HL-60/S4 (cell line): Measurements from ENCODE around the gene PSMB4.
"Not testable (repeated sequence)": the region's sequence is repeated elsewhere in the genome, so short reads cannot be mapped to it uniquely, and the experiment has no call there.

Experiments used
- in situ Hi-C: fragments of 300-500 bp; cut with MboI; formaldehyde crosslinking; loops from 2 replicates; pipeline ENCODE4 v1.14.3; 2022; ENCODE audit warnings: low sequenced_read_pairs

PSMB4 gene

DNA sequence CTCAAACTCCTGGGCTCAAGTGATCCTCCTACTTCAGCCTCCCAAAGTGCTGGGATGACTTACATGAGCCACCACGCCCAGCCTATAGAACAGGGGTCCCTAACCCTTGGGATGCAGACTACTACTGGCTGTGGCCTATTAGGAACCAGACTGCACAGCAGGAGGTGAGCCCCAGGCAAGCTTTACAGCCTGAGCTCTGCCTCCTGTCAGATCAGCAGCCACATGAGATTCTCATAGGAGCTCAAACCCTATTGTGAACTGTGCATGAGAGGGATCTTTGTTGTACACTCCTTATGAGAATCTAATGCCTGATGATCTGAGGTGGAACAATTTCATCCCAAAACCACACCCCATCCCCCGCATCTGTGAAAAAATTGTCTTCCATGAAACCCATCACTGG is 13.4 kb upstream of the PSMB4 start:
- in situ Hi-C loops, result no loop called here

DNA sequence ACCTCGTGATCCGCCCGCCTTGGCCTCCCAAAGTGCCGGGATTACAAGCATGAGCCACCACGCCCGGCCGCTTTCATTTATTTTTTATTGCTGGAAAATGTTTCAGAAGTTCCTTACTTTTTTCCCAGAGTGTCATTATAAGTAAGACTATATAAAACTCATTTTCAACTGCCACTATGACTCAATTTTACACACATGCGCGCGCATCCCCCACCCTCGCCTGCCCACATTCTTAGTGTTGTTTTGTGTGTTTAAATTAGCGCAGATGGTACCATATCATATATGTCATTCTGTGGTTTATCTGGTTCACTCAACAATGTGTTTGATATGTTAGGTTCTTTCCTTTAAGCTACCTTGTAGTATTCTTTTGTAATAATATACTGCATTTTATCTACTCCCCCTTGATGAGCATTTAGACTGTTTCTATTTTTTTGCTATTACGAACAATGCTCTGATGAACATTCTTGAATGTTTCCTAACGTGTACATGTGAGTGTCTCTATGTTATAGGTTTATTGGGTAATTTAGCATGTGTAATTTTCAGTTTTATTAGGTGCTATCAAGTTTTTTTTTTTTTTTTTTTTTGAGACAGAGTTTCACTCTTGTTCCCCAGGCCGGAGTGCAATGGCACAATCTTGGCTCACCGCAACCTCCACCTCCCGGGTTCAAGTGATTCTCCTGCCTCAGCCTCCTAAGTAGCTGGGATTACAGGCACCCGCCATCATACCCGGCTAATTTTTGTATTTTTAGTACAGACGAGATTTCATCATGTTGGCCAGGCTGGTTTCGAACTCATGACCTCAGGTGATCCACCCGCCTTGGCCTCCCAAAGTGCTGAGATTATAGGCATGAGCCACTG is 8.9 kb upstream of the PSMB4 start:
- in situ Hi-C loops, result not testable (repeated sequence)

DNA sequence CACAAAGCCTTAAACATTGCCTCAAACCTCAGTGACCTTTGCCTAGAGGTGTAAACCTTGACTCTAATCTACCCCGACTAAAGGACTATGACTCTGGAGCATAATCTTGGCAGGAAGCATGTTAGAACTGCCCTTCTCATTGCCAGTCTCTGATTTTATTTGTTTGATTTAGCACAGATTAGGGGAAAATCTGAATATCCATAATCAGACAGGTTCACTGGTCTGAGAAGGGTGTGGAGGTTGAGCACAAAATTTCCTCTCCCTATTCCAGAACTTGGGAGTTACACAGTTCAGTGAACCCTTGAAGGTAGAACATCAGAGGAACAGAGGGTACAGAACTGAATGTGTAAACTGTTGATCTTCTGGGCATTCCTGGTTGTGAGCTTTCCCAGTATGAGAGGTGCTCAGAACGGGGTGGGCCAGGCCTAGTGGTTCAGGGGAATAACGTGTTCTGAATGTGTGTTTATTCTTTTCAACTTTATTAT is 8.3 kb upstream of the PSMB4 start:
- in situ Hi-C loops, result no loop called here

DNA sequence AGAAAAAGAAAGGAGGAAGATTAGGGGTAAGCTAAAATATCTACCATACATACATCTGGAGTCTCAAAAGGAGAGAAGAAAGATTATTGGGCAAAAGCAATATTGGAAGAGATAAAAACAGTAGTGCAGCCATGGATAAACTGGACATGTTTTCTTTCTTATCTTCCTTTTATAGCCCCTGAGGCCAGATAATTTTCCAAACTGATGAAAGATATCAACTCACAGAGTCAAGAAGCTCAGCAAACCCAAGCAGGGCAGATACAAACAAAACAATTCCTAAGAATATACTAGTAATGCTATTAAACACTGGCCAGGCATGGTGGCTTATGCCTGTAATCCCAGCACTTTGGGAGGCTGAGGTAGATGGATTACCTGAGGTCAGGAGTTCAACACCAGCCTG is 5.8 kb upstream of the PSMB4 start:
- in situ Hi-C loops, result no loop called here

DNA sequence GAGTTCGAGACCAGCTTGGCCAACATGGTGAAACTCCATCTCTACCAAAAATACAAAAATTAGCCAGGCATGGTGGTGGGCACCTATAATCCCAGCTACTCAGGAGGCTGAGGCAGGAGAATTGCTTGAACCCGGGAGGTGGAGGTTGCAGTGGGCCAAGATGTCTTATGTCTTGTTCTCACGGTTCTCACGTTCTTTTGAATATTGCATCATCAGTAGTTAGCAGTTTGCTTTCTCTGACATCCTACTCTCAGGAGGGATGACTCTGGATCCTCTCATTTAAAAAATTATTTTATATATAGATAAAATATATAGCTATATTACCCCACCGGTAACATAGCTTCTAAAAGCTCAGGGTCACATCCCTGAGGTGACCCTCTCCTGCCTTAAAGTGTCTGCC is 3.1 kb upstream of the PSMB4 start:
- in situ Hi-C loops, result not testable (repeated sequence)

DNA sequence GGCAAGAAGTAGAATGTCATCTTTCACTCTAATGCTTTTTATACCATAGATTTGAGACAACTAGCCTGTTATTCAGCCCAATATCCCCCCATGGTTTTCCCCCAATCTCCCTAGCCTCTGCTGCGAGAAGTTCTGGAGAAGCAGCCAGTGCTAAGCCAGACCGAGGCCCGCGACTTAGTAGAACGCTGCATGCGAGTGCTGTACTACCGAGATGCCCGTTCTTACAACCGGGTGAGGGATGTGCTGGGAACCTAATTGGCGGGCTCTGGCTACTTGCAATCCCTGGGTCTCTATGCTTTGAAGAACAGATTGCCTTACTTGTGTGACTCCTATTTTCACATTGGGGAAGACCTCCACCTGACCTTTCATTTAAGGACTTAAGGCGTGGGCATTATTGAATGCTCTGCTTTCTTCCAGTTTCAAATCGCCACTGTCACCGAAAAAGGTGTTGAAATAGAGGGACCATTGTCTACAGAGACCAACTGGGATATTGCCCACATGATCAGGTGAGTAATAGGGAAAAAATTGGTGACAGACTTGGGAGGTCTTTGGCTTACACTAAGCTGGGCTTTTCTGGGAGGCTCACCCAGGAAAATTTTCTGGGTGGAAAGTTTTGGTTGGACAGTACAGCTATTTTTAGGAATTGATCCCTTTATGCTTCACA is 1.9 kb downstream of the PSMB4 start:
- in situ Hi-C loops, result no loop called here

DNA sequence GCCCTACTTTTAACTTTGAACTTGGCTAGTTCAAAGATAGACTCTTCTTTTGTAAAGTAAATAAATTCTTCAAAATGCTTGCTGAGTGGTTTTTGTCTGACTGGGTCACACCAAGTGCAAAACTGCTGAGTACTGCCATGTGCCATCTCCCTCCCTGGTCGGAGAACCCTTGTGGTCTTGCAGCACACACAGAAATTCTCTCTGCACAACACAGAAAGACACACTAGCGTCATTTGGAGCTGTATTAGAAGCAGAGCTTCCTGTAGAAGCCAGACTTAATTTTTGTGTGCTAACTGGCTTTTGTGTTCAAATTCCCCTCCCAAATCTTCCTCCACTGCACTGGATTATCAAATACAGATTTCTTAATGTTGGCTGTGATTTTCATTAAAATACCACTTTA is 2.5 kb downstream of the PSMB4 start:
- in situ Hi-C loops, result no loop called here

DNA sequence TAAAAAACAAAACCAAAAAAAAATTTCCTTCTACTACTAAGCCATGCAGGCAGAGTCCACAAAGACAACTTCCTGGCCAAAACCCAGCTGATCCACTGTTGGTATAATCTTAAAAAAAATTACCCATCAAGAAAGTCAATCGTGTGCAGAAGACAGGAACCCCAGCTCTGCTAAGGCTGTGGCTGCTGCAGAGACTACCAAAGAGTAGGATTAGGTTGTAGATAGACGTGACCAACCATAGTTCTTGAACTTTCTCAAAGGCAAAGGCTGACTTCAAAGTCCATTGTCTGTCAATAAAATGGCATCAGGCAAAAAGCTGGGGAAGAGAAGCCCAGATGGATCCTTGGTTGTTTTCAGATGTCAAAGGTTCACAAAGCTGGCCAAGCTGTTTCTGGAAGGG is 3.4 kb downstream of the PSMB4 start:
- in situ Hi-C loops, result no loop called here

DNA sequence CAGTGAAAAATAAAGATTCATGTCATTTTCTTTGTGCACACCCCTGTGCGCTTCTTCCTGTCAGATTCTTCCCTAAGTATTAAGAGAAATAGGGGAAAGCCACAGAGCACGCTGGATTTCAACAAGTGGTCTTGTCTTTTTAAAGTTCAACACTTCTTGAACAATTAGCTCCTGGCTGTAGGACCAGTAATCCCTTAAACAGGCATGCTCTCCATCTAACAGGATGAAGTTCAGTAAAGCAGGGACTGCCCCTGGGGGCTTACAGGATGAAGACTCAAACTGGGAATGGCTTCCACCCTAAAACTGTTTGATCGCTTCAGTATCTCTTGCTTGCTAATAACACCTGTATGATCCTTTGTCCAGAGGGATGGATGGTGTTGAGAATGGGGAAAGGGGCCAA is 4.2 kb downstream of the PSMB4 start:
- in situ Hi-C loops, result no loop called here

DNA sequence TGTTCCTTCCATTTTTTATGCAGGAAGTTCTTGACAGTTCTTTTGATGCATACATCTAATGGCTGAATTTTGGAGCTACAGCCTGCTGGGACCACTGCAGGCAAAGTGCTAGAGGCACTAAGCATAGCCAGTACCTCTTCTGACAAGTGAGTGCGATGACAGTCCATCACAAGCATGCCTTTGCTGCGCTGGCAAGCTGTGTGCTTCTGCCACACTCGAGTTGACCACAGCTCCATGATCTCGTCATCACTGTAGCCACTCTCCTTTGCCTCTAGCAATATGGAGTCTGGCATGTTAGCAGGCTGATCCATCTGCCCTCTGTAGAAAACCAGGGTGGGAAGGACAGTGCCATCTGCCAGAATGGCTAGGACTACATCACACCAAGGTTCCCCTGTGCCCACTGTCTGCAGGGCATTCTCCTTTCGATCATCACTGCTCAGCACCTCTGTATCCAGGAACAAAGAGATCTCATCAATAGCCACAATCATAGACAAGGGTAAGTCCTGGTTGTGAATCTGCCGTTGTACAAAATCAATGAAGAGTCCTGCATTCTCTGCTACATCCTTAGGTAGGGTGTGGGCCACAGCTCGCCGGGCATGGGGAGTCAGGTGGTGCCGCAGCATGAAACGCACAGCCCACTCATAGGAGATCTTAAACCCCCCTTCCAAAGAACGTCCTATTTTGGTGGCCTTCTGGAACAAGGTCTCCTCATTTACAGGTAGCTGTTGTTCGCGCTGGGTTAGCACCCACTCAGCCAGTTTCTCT is 6.0 kb downstream of the PSMB4 start:
- in situ Hi-C loops, result no loop called here

DNA sequence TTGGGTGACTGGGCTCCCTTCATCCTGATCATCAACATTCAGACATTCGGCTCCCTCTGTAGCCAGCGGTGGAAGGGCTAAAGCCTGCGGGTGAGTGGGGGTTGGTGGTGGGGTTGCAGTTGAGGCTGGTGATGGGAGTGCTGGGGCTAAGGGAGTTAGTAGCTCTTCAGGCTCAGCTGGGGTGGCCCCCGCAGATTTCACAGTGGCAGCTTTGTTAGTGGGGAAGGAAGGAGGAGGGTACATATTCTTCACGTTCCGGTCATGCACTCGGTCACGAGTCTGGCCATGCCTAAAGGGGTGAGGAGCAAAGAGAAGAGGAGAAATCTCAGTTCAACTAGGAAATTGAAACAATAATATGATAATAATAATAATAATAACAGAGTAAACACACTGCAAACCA is 6.8 kb downstream of the PSMB4 start:
- in situ Hi-C loops, result no loop called here

DNA sequence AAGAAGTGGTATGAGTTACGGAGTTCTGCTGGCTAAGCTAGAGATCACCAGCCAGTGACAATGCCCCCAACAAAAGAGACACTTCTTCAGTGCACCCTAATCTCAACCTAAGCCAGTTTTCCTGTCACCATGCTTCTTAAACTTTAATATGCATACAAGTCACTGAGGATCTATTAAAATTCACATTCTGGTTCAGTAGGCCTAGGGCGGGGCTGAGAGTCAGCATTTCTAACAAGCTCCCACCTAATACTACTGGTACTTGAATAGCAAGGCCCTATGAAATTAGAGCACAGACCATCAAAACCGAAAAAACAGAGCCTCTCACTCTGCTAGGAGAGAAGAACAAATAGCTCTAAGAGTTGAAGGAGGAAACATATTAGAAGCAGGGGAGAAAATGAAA is 7.9 kb downstream of the PSMB4 start:
- in situ Hi-C loops, result no loop called here

DNA sequence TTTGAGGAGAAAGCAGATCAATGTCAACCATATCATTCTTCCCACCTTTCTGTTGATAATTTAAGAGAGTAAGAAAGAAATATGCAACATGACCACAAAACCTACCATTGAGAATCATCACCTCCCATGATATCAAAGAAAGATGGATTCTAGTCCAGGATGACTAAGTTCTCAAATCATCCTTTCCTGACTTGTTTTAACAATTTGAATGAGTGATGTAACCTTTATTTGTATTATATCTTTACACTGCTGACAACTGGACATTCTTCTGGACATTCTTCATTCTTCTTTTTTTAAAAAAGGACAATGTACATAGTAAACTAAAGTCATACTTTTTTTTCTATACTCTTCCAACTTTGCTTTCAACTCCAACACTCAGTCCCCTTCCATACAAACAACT is 9.5 kb downstream of the PSMB4 start:
- in situ Hi-C loops, result no loop called here

DNA sequence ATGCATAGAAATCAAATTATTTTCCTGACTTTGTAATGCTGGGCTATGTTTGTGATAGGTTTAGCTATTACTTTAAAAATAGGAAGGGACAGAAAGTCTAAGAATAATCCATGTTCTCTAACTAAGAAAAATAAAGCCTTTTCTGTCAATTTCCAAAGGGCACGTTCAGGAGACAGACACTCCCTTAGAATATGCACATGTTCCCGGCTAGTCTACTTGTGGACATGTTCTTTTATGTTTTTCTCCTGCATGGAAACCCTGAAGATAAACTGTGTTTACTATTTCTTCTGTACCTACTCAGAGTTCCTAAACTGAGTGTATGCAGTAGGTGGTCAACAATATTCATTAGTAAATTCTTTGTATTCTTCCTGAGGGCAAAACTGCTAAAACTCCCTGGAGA is 12.5 kb downstream of the PSMB4 start:
- in situ Hi-C loops, result no loop called here

DNA sequence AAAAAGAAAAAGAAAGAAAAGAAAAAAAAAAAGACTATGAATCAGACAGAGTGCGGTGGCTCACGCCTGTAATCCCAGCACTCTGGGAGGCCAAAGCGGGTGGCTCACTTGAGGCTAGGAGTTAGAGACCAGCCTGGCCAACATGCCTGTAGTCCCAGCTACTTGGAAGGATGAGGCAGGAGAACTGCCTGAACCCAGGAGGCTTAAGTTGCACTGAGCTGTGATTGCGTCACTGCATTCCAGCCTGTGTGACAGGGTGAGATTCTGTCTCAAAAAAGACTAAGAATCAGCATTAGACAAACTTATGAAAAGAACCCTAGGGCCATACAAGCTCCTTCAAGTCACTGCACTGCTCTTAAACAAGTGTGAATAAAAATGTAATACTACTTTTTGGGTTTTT is 16.9 kb downstream of the PSMB4 start:
- in situ Hi-C loops, result no loop called here

DNA sequence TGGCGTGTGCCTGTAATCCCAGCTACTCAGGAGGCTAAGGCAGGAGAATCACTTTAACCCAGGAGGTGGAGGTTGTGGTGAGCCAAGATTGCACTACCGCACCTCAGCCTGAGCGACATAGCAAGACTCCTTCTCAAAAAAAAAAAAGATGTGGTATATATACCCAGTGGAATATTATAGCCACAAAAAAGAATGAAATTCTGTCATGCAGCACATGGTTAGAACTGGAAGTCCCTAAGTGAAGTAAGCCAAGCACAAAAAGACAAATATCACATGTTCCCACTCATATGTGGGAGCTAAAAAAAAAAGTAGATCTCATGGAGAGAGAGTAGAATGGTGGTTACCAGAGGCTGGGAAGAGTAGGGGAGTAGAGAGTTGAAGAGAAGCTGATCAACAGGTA is 18.7 kb downstream of the PSMB4 start:
- in situ Hi-C loops, result no loop called here

DNA sequence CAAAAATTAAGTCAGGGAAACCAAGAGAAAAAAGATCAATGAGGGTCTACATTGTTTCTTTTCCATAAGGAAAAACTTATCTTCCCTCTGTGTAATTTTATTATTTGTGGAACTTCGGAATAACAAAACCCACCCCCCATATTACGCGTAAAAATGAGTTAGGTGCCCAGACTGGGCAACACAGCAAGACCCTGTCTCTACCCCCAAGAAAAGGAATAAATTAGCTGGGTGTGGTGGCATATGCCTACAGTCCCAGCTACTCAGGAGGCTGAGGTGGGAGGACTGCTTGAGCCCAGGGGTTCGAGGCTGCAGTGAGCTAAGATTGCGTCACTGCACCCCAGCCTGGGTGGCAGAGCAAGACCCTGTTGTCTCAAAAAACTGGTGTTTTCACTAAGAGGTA is 20.4 kb downstream of the PSMB4 start:
- in situ Hi-C loops, result no loop called here

DNA sequence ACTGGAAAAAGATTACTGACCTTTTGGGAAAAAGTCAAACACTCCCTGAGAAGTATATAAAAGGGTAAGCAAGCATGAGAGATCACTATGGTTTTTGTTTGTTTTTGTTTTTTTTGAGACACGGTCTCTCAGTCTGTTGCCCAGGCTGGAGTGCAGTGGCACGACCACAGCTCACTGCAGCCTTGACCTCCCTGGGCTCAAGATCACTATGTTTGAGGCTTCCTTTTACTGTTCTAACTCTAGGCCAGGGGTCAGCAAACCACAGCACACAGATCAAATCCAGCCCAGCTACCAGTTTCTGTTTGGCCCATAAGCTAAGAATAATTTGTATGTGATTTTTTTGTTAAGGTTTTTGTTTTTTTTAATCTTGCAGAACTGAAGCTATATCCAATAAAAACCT is 25.7 kb downstream of the PSMB4 start:
- in situ Hi-C loops, result loop anchor here (25.0 kb wide), 1 partner anchor 312 kb away; no protein-coding TSS in a partner anchor

DNA sequence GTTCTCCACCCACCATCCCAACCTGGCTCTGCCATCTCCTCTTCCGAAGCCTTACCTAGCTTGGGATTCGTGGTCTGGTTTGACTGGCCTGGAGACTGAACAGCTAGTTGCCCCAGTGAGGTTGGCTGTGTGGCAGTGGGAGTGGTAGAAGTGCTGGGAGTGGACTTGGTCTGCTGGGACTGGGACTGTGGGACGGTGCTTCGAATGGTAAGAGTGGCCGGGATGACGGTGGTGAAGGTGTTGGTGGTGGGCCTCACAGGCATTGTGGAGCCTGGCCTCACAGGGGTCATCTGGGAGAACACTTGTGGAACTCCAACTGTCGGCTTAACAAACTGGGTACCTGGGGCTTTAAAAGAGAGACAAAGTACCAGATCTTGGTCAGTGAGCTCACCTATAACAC is 28.7 kb downstream of the PSMB4 start:
- in situ Hi-C loops, result loop anchor here (25.0 kb wide), 1 partner anchor 309 kb away; no protein-coding TSS in a partner anchor

DNA sequence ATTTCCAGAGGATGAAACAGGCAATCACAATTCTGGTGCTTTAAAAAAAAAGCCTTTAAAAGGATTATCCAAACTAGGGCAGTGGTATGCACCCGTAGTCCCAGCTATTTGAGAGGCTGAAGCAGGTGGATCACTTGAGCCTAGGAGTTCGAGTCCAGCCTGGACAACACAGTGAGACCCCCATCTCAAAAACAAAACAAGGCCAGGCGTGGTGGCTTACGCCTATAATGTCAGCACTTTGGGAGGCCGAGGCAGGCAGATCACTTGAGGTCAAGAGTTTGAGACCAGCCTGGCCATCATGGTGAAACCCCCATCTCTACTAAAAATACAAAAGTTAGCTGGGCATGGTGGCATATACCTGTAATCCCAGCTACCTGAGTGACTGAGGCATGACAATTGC is 34.5 kb downstream of the PSMB4 start:
- in situ Hi-C loops, result loop anchor here (25.0 kb wide), 1 partner anchor 303 kb away; no protein-coding TSS in a partner anchor

DNA sequence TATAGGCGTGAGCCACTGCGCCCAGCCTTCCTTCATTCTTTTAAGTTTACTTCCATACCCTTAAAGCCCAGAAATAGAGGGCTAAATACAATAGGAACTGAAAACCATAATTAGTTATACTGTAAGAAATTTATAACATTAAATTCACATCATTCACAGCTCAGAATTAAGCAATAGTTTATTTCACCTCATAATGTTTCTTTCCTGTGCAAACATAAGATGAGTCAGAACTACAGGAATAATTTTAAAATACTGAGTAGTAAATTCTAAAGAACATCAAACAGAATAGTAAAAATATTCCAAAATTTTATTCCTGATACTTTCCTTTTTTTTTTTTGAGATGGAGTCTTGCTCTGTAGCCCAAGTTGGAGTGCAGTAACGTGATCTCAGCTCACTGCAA is 35.8 kb downstream of the PSMB4 start:
- in situ Hi-C loops, result loop anchor here (25.0 kb wide), 1 partner anchor 302 kb away; no protein-coding TSS in a partner anchor
